Heart left ventricle (tissue), 13 donors: ENCODE data around the gene KPNB1.

Experiments used
- POLR2A ChIP-seq, 2 donors: fragments of 450-650 bp; IDR thresholded peaks; one replicate each; pipeline ENCODE4 v1.6.1; 2017; ENCODE audit warnings: antibody characterized with exemption in 2 of 2, mild to moderate bottlenecking in 2 of 2, moderate library complexity in 2 of 2
- TF ChIP-seq, protein P1 (sequence below), 12 donors: fragments of 200-600 bp; sonication (generic) in 4 of 12; IDR thresholded peaks; one replicate each; pipeline versions ENCODE4 v1.5.0 to v1.8.0; 2018 to 2022; ENCODE audit warnings: antibody characterized with exemption in 12 of 12, mild to moderate bottlenecking in 5 of 12
- donor health status: ischemic (EF 13 %, LVEDD 7.1; RV severe dilation, severe dysfunction).
- donor health status: DM: no; HTN: yes; CAD: no.
- donor health status: DM: no; HTN: no; CAD: no.
- donor health status: ischemic (EF 25% LVEDD 6.9; RV normal size, moderate dysfunction).
- donor health status: ischemic (EF 25% LVEDD 5.7; RV mildly dilated, moderate dysfunction).
- donor health status: ischemic (EF 35%, LVEDD 5.7; RV mildly dilated, moderate dysfunction).
- donor health status: nonischemic (EF 11% LVEDD 7.7; RV severe dilation, severe dysfunction).
- donor health status: DM: yes; HTN: yes; CAD: no.
- donor health status: PGD.
- donor health status: ischemic (EF 29% LVEDD 5.4; RV normal size, mild dysfunction).
- donor health status: nonischemic (EF 23%, LVEDD 6.1; RV moderate dilation, normal function).

DNA sequence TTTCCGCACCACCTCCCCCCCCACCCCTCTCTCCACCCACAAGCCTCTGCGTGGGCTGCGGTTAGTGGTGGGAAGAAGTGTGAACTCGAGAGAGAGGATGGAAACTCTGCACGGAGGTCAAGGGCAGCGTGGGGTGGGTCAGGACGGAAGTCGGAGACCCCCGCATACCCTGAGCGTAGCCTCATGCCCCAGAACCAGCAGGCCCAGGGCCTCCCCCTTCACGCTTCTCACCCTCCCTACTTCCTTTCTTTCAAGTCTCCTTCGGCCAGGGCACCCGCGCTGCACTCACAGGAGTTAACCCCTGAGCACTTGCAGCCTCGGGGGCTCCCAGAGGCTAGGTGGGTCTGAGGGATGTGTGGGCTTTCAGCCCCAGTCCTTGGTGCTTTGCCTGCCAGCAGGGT is 53.5 kb downstream of the KPNB1 start:
- TF ChIP-seq, protein P1, sequence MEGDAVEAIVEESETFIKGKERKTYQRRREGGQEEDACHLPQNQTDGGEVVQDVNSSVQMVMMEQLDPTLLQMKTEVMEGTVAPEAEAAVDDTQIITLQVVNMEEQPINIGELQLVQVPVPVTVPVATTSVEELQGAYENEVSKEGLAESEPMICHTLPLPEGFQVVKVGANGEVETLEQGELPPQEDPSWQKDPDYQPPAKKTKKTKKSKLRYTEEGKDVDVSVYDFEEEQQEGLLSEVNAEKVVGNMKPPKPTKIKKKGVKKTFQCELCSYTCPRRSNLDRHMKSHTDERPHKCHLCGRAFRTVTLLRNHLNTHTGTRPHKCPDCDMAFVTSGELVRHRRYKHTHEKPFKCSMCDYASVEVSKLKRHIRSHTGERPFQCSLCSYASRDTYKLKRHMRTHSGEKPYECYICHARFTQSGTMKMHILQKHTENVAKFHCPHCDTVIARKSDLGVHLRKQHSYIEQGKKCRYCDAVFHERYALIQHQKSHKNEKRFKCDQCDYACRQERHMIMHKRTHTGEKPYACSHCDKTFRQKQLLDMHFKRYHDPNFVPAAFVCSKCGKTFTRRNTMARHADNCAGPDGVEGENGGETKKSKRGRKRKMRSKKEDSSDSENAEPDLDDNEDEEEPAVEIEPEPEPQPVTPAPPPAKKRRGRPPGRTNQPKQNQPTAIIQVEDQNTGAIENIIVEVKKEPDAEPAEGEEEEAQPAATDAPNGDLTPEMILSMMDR (IDR thresholded peaks at IDR 0.05): no peak
- no peak for TF ChIP-seq POLR2A (IDR thresholded peaks at IDR 0.05)
